Ramos (cell line): ENCODE measurements around the gene MAGEA2B.
"Not testable (repeated sequence)": the region's sequence is repeated elsewhere in the genome, so short reads cannot be mapped to it uniquely, and the experiment has no call there.

Experiments
- in situ Hi-C: fragments of 300-500 bp; cut with MboI; formaldehyde crosslinking; loops from one replicate; pipeline ENCODE4 v1.14.3; 2022; ENCODE audit warnings: low sequenced_read_pairs; ENCODE audit not compliant: unreplicated experiment

MAGEA2B gene

GRCh38 chrX:152713815-152714787 is at the start of gene MAGEA2B:
Gene MAGEA2B, plus strand, starts transcription at chrX:152714628. Its CDS starts 2,479 bp downstream, at chrX:152717107.
- in situ Hi-C loops, result not testable (repeated sequence)

- in situ Hi-C loops, result no loop called here
These were observed 40.3 kb upstream of the MAGEA2B start for GRCh38 chrX:152674135-152674534.

GRCh38 chrX:152674652-152675051 is 39.8 kb upstream of the MAGEA2B start:
- in situ Hi-C loops, result not testable (repeated sequence)

- in situ Hi-C loops, result not testable (repeated sequence)
These were observed 33.4 kb upstream of the MAGEA2B start for GRCh38 chrX:152681012-152681411.

- in situ Hi-C loops, result not testable (repeated sequence)
These were observed 16.2 kb upstream of the MAGEA2B start, which contains the start of gene MAGEA3 for GRCh38 chrX:152697952-152698931. Gene MAGEA3, plus strand, starts transcription at chrX:152698794. Its CDS starts 2,039 bp downstream, at chrX:152700833.

GRCh38 chrX:152700390-152700789 is 14.0 kb upstream of the MAGEA2B start:
- in situ Hi-C loops, result not testable (repeated sequence)

GRCh38 chrX:152706500-152706899 is 7.9 kb upstream of the MAGEA2B start:
- in situ Hi-C loops, result not testable (repeated sequence)

- in situ Hi-C loops, result not testable (repeated sequence)
These were observed 5.3 kb upstream of the MAGEA2B start, which contains the start of gene CSAG2 for GRCh38 chrX:152709173-152709572. Gene CSAG2, minus strand, starts transcription at chrX:152709273. Its CDS starts 161 bp downstream, at chrX:152709112.

GRCh38 chrX:152713195-152713594 is 1.2 kb upstream of the MAGEA2B start:
- in situ Hi-C loops, result not testable (repeated sequence)

- in situ Hi-C loops, result no loop called here
These were observed 11.0 kb downstream of the MAGEA2B start for GRCh38 chrX:152725409-152725808.

GRCh38 chrX:152733261-152733975 is 19.0 kb downstream of the MAGEA2B start, which contains the start of the genes CSAG1 and MAGEA12:
Gene CSAG1, minus strand, starts transcription at chrX:152733721. Its CDS starts 1,261 bp downstream, at chrX:152732460.
Gene MAGEA12, plus strand, starts transcription at chrX:152733757. Its CDS starts 2,405 bp downstream, at chrX:152736162.
- in situ Hi-C loops, result no loop called here

GRCh38 chrX:152734143-152734858 is 19.9 kb downstream of the MAGEA2B start:
- in situ Hi-C loops, result not testable (repeated sequence)

GRCh38 chrX:152735101-152735500 is 20.7 kb downstream of the MAGEA2B start:
- in situ Hi-C loops, result no loop called here

- in situ Hi-C loops, result no loop called here
These were observed 21.6 kb downstream of the MAGEA2B start for GRCh38 chrX:152735860-152736511.

- in situ Hi-C loops, result not testable (repeated sequence)
These were observed 22.1 kb downstream of the MAGEA2B start for GRCh38 chrX:152736528-152736927.

GRCh38 chrX:152738560-152738959 is 24.1 kb downstream of the MAGEA2B start:
- in situ Hi-C loops, result no loop called here

GRCh38 chrX:152753686-152754650 is 39.5 kb downstream of the MAGEA2B start, which contains the start of gene MAGEA2:
Gene MAGEA2, minus strand, starts transcription at chrX:152753842. Its CDS starts 2,479 bp downstream, at chrX:152751363.
- in situ Hi-C loops, result not testable (repeated sequence)
